HepG2 (cell line): ENCODE data around the gene ACOT2.
"Not testable (repeated sequence)": the region's sequence is repeated elsewhere in the genome, so short reads cannot be mapped to it uniquely, and the experiment has no call there.

Experiments
- BORCS8-MEF2B ChIP-seq: sonication (generic); formaldehyde crosslinking; IDR thresholded peaks from 2 replicates; pipeline ENCODE4 v1.8.0; 2022; ENCODE audit warnings: mild to moderate bottlenecking, missing genetic modification reagents
- ETV5 ChIP-seq: IDR thresholded peaks from 2 replicates; pipeline ENCODE4 v1.6.1; 2018; ENCODE audit warnings: missing biosample characterization, missing genetic modification reagents, inconsistent platforms, borderline replicate concordance
- HDAC6 ChIP-seq: fragments of 200-600 bp; sonication (generic); IDR thresholded peaks from 2 replicates; pipeline ENCODE4 v1.7.0; 2017; ENCODE audit warnings: mild to moderate bottlenecking, antibody characterized with exemption, low read length, low read depth
- MXD4 ChIP-seq: IDR thresholded peaks from 2 replicates; pipeline ENCODE4 v1.6.1; 2016; ENCODE audit warnings: mild to moderate bottlenecking, missing biosample characterization, missing genetic modification reagents
- POLR2G ChIP-seq: fragments of 200-400 bp; formaldehyde crosslinking; IDR thresholded peaks from 2 replicates; pipeline ENCODE4 v1.6.1; 2018; ENCODE audit warnings: mild to moderate bottlenecking, low read depth, low read length, moderate library complexity
- ZFX ChIP-seq: sonication (generic); formaldehyde crosslinking; IDR thresholded peaks from 2 replicates; pipeline ENCODE4 v1.4.0; 2020; ENCODE audit warnings: mild to moderate bottlenecking, low read depth, missing genetic modification reagents, moderate library complexity
- ZNF232 ChIP-seq: sonication (generic); formaldehyde crosslinking; IDR thresholded peaks from 2 replicates; pipeline ENCODE4 v1.4.0; 2020; ENCODE audit warnings: missing genetic modification reagents, borderline replicate concordance
- ZNF33B ChIP-seq: sonication (generic); formaldehyde crosslinking; IDR thresholded peaks from 2 replicates; pipeline ENCODE4 v1.5.1; 2020; ENCODE audit warnings: mild to moderate bottlenecking, missing genetic modification reagents
- ZNF646 ChIP-seq: sonication (generic); formaldehyde crosslinking; IDR thresholded peaks from 2 replicates; pipeline ENCODE4 v1.9.0; 2021; ENCODE audit warnings: mild to moderate bottlenecking, missing genetic modification reagents
- ZNF792 ChIP-seq: IDR thresholded peaks from 2 replicates; pipeline ENCODE4 v1.6.1; 2016
- TF ChIP-seq, protein P1 (sequence below): sonication (generic); formaldehyde crosslinking; IDR thresholded peaks from 2 replicates; pipeline ENCODE4 v1.4.0; 2020; ENCODE audit warnings: missing genetic modification reagents

- TF ChIP-seq POLR2G; ZNF33B (CRISPR knock-in tag); ZFX (CRISPR knock-in tag); ZNF792 (CRISPR knock-in tag); ZNF232; ETV5; ZNF646 (CRISPR knock-in tag); MXD4; BORCS8-MEF2B (CRISPR knock-in tag); HDAC6: not testable (repeated sequence)
- TF ChIP-seq, protein P1, sequence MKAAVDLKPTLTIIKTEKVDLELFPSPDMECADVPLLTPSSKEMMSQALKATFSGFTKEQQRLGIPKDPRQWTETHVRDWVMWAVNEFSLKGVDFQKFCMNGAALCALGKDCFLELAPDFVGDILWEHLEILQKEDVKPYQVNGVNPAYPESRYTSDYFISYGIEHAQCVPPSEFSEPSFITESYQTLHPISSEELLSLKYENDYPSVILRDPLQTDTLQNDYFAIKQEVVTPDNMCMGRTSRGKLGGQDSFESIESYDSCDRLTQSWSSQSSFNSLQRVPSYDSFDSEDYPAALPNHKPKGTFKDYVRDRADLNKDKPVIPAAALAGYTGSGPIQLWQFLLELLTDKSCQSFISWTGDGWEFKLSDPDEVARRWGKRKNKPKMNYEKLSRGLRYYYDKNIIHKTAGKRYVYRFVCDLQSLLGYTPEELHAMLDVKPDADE (CRISPR knock-in tag) = not testable (repeated sequence)
Measured at GRCh38 chr14:73562696-73563095, 6.3 kb upstream of the ACOT2 start.
